ENCODE data around the gene SH3BP4.

The SH3BP4 gene

GRCh38 chr2:235097196-235097595 lies 145.4 kb downstream of the SH3BP4 start:
- H3K9me3 ChIP-seq (ENCODE audit: control insufficient read depth, low read length) = no peaks in the 10 kb centered on the region
- no peak overlapping the region for H3K4me3 ChIP-seq (ENCODE audit: insufficient read depth, low read depth, low read length)
- H3K4me1 ChIP-seq (ENCODE audit: control insufficient read depth, insufficient read depth, low read length) = peaks cover 9% of the 10 kb centered on the region
- 94 to 97% methylated on average over 6 of the region's 6 CpGs for WGBS, 2 experiments
- H3K36me3 ChIP-seq (ENCODE audit: control insufficient read depth, insufficient read depth, low read length) = no peaks in the 10 kb centered on the region
- H3K27ac ChIP-seq (ENCODE audit: insufficient read depth, low read depth, low read length, poor library complexity, severe bottlenecking) = no peak overlapping the region
- H3K27me3 ChIP-seq (ENCODE audit: control insufficient read depth, insufficient read depth, low read length, poor library complexity, severe bottlenecking) = no peaks in the 10 kb centered on the region

DNA sequence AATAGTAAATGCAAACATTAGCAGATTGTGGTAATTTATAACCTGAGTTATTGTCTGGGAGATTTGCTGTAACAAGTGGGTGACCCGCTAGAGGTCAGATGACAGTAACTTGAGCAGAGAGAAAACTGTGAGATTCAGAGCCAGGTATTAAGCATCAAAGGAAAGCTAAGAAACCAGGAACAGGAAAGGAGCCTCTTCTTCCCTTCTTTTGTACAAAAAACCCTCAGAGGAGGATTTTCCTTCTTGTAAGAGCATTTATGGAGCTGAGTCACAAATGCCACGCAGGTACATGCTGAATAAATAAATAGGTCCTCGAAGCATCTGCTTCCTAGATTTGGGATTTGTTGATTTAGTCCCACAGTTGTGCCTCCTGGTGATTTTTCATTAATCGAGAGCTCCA lies 146.5 kb downstream of the SH3BP4 start:
- peaks cover 9% of the 10 kb centered on the region for H3K4me1 ChIP-seq (ENCODE audit: control insufficient read depth, insufficient read depth, low read length)
- H3K27me3 ChIP-seq (ENCODE audit: control insufficient read depth, insufficient read depth, low read length, poor library complexity, severe bottlenecking) = no peaks in the 10 kb centered on the region
- no peak overlapping the region for H3K27ac ChIP-seq (ENCODE audit: insufficient read depth, low read depth, low read length, poor library complexity, severe bottlenecking)
- no peak overlapping the region for H3K4me3 ChIP-seq (ENCODE audit: insufficient read depth, low read depth, low read length)
- H3K9me3 ChIP-seq (ENCODE audit: control insufficient read depth, low read length) = no peaks in the 10 kb centered on the region
- 85 to 86% methylated on average over 4 of the region's 4 CpGs for WGBS, 2 experiments
- H3K36me3 ChIP-seq (ENCODE audit: control insufficient read depth, insufficient read depth, low read length) = no peaks in the 10 kb centered on the region

DNA sequence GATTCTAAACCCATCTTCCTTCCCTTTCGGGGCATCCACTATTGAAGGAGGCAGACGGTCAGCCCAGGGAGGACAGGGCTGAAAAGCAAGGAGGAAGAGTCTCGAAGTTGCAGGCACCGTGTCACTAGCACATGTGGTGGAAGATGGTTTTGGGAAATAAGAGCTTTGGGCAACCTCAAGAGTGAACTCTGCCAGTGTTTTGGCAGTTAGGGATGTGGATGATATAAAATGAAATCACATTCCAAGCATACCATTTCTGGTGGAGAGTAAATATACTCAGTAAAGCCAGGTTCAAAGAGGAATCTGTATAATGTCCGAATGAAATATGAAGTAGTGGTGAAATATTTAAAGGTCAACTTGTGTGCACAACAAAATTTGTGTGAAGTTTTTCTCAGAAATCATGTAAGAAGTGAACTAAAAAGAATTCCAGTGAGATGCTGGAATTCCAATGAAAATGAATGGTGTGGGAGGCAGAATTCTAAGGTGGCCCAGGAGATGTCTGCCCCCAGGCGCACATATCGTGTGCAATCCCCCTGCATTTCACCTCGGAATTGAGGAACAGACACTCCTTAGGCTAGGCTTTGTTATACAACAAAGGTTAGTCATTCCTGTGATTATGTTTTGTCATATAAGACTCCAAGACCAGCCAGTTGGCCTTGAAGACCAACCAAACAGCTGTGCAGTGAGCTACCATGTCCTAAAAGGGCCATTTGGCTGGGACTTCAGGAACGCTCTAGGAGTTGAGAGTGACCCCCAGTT lies 147.1 kb downstream of the SH3BP4 start:
- no peak overlapping the region for H3K27ac ChIP-seq (ENCODE audit: insufficient read depth, low read depth, low read length, poor library complexity, severe bottlenecking)
- H3K9me3 ChIP-seq (ENCODE audit: control insufficient read depth, low read length) = no peaks in the 10 kb centered on the region
- H3K36me3 ChIP-seq (ENCODE audit: control insufficient read depth, insufficient read depth, low read length) = no peaks in the 10 kb centered on the region
- H3K4me1 ChIP-seq (ENCODE audit: control insufficient read depth, insufficient read depth, low read length) = peaks cover 9% of the 10 kb centered on the region
- 93 to 96% methylated on average over 9 of the region's 9 CpGs for WGBS, 2 experiments
- no peak overlapping the region for H3K4me3 ChIP-seq (ENCODE audit: insufficient read depth, low read depth, low read length)
- no peaks in the 10 kb centered on the region for H3K27me3 ChIP-seq (ENCODE audit: control insufficient read depth, insufficient read depth, low read length, poor library complexity, severe bottlenecking)

GRCh38 chr2:235102896-235103295 lies 151.1 kb downstream of the SH3BP4 start:
- 92 to 93% methylated on average over 9 of the region's 9 CpGs for WGBS, 2 experiments
- H3K27ac ChIP-seq (ENCODE audit: insufficient read depth, low read depth, low read length, poor library complexity, severe bottlenecking) = no peak overlapping the region
- H3K27me3 ChIP-seq (ENCODE audit: control insufficient read depth, insufficient read depth, low read length, poor library complexity, severe bottlenecking) = no peaks in the 10 kb centered on the region
- H3K9me3 ChIP-seq (ENCODE audit: control insufficient read depth, low read length) = no peaks in the 10 kb centered on the region
- no peaks in the 10 kb centered on the region for H3K36me3 ChIP-seq (ENCODE audit: control insufficient read depth, insufficient read depth, low read length)
- H3K4me1 ChIP-seq (ENCODE audit: control insufficient read depth, insufficient read depth, low read length) = peaks cover 9% of the 10 kb centered on the region
- no peak overlapping the region for H3K4me3 ChIP-seq (ENCODE audit: insufficient read depth, low read depth, low read length)

All from ectodermal cell (in vitro differentiated cells).